ENCODE data around the gene UGP2. TPM values are rescaled to one million over a fixed set of nuclear protein-coding genes. Genes with fewer than 3 reads are reported as not detected.
"Not testable (repeated sequence)": the region's sequence is repeated elsewhere in the genome, so short reads cannot be mapped to it uniquely, and the experiment has no call there.

The UGP2 gene
- total RNA-seq, 1 donor from 2014 or later = 314 TPM

DNA sequence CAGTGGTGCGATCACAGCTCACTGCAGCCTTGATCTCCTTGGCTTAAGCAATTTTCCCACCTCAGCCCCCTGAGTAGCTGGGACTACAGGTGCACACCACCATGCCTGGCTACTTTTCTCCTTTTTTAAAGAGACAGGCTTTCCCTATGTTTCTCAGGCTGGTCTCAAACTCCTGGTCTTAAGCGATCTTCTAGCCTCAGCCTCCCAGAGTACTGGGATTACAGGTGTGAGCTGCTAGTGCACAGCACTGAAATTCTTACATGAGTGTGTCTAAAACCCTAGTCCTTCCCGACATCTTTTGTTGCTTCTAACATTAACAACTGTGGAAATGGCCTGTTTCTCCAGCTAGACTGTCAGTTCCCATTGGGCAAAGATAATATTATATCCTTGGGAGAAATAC, 2.9 kb downstream of the UGP2 start:
- H3K4me3 ChIP-seq (ENCODE audit: insufficient read depth, low read depth, low read length) = no peak overlapping the region
- no peak overlapping the region for H3K9ac ChIP-seq (ENCODE audit: low read length)

DNA sequence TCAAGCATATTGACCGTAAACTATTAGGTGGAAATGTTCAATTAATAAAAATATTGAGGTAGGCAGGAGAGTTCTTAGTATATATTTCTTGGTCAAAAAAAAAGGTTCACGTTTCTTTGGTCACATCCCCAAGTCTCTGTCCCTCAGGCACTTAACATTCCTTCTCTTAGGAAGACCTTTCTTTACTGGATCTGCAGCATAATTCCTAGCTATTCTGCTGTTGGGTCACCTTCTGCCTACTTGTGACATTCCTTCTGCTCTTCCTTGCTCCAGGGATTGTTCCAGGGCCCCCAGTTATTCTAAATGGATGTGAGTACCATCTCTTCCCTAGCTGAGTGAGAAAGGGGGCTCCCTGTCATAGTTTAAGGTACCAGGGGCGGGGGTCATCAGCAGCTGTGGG, 4.2 kb downstream of the UGP2 start:
- no peak overlapping the region for H3K9ac ChIP-seq (ENCODE audit: low read length)
- FAIRE-seq = no peak
- no peaks in the 10 kb centered on the region for H3K27me3 ChIP-seq (ENCODE audit: insufficient read depth, low read length)
- H3K9me3 ChIP-seq (ENCODE audit: insufficient read depth, low read depth, low read length) = no peaks in the 10 kb centered on the region
- peaks cover 6% of the 10 kb centered on the region for H3K36me3 Mint-ChIP-seq (ENCODE audit: low read depth, unreplicated experiment)
- no peak for DNase-seq (ENCODE audit: low read depth)
- peaks cover 39% of the 10 kb centered on the region for H3K4me1 Mint-ChIP-seq (ENCODE audit: low read depth, unreplicated experiment)
- H3K4me3 ChIP-seq (ENCODE audit: insufficient read depth, low read depth, low read length) = no peak overlapping the region
- no peak overlapping the region for H2AFZ ChIP-seq (ENCODE audit: low read depth, low read length)
- H3K27me3 Mint-ChIP-seq (ENCODE audit: low read depth, unreplicated experiment) = no peaks in the 10 kb centered on the region
- H3K9me3 Mint-ChIP-seq (ENCODE audit: unreplicated experiment) = no peaks in the 10 kb centered on the region
- no peak overlapping the region for H3K4me2 ChIP-seq (ENCODE audit: low read length)
- H4K20me1 ChIP-seq (ENCODE audit: insufficient read depth, low read length) = peaks cover 48% of the 10 kb centered on the region
- H3K4me1 ChIP-seq (ENCODE audit: insufficient read depth, low read length) = peaks cover 20% of the 10 kb centered on the region
- no peak overlapping the region for H3K27ac ChIP-seq (ENCODE audit: low read depth, low read length)
- H3K36me3 ChIP-seq (ENCODE audit: insufficient read depth, low read length) = no peaks in the 10 kb centered on the region
- H3K4me3 Mint-ChIP-seq (ENCODE audit: unreplicated experiment) = peak overlapping the region; percentile 100
- no peak overlapping the region for H3K27ac Mint-ChIP-seq (ENCODE audit: unreplicated experiment)
- TF ChIP-seq, protein P1, sequence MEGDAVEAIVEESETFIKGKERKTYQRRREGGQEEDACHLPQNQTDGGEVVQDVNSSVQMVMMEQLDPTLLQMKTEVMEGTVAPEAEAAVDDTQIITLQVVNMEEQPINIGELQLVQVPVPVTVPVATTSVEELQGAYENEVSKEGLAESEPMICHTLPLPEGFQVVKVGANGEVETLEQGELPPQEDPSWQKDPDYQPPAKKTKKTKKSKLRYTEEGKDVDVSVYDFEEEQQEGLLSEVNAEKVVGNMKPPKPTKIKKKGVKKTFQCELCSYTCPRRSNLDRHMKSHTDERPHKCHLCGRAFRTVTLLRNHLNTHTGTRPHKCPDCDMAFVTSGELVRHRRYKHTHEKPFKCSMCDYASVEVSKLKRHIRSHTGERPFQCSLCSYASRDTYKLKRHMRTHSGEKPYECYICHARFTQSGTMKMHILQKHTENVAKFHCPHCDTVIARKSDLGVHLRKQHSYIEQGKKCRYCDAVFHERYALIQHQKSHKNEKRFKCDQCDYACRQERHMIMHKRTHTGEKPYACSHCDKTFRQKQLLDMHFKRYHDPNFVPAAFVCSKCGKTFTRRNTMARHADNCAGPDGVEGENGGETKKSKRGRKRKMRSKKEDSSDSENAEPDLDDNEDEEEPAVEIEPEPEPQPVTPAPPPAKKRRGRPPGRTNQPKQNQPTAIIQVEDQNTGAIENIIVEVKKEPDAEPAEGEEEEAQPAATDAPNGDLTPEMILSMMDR (IDR thresholded peaks at IDR 0.05; ENCODE audit: insufficient read depth, low read depth, low read length) = no peak
- no peak for TF ChIP-seq EZH2 (IDR thresholded peaks at IDR 0.05; ENCODE audit: insufficient read depth, low read length)
- H3K79me2 ChIP-seq (ENCODE audit: insufficient read depth, low read length) = peaks cover 89% of the 10 kb centered on the region

More for the DNA sequence above, 2.9 kb downstream of the UGP2 start:
- H3K4me2 ChIP-seq (ENCODE audit: low read length) = peak overlapping the region; percentile 92
- no peaks in the 10 kb centered on the region for H3K27me3 ChIP-seq (ENCODE audit: insufficient read depth, low read length)
- peaks cover 77% of the 10 kb centered on the region for H3K79me2 ChIP-seq (ENCODE audit: insufficient read depth, low read length)
- Mint-ChIP-seq H3K9me3 (ENCODE audit: unreplicated experiment) (no peaks in the 10 kb centered on the region), H3K4me1 (ENCODE audit: low read depth, unreplicated experiment) (peaks cover 45% of the 10 kb centered on the region), H3K27me3 (ENCODE audit: low read depth, unreplicated experiment) (no peaks in the 10 kb centered on the region), H3K36me3 (ENCODE audit: low read depth, unreplicated experiment) (peaks cover 6% of the 10 kb centered on the region), H3K27ac (ENCODE audit: unreplicated experiment) (peak overlapping the region; percentile 27), H3K4me3 (ENCODE audit: unreplicated experiment) (peak overlapping the region; percentile 100)
- peaks cover 18% of the 10 kb centered on the region for H3K4me1 ChIP-seq (ENCODE audit: insufficient read depth, low read length)
- H3K27ac ChIP-seq (ENCODE audit: low read depth, low read length) = no peak overlapping the region
- peaks cover 40% of the 10 kb centered on the region for H4K20me1 ChIP-seq (ENCODE audit: insufficient read depth, low read length)
- no peak overlapping the region for H2AFZ ChIP-seq (ENCODE audit: low read depth, low read length)
- TF ChIP-seq EZH2 (IDR thresholded peaks at IDR 0.05; ENCODE audit: insufficient read depth, low read length) = no peak
- TF ChIP-seq, protein P1 (IDR thresholded peaks at IDR 0.05; ENCODE audit: insufficient read depth, low read depth, low read length) = no peak
- FAIRE-seq (no peak), DNase-seq (ENCODE audit: low read depth) (no peak)
- no peaks in the 10 kb centered on the region for H3K9me3 ChIP-seq (ENCODE audit: insufficient read depth, low read depth, low read length)
- no peaks in the 10 kb centered on the region for H3K36me3 ChIP-seq (ENCODE audit: insufficient read depth, low read length)

DNA sequence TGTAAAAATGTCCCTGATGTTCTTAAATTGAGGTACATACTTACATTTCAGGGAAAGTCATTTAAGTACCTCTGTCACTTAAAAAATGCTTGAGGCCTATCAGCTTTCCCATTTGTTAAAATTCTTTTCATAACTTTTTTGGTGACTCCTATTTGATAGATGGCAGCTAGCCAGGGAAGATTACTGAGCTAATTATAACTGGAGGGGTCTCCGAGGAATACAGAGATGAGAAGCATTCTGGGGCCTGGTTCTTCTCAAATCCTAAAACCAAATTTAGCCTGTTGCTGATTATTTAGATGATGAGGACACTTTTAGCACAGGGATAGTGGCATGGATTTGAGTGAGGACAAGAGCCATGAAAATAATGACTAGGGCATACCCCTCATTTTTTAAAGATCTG, 4.8 kb downstream of the UGP2 start:
- H3K36me3 Mint-ChIP-seq (ENCODE audit: low read depth, unreplicated experiment) = peaks cover 6% of the 10 kb centered on the region
- peaks cover 95% of the 10 kb centered on the region for H3K79me2 ChIP-seq (ENCODE audit: insufficient read depth, low read length)
- no peak overlapping the region for H3K4me3 ChIP-seq (ENCODE audit: insufficient read depth, low read depth, low read length)
- H3K9ac ChIP-seq (ENCODE audit: low read length) = no peak overlapping the region
- H3K27ac ChIP-seq (ENCODE audit: low read depth, low read length) = no peak overlapping the region
- no peaks in the 10 kb centered on the region for H3K27me3 ChIP-seq (ENCODE audit: insufficient read depth, low read length)
- FAIRE-seq (no peak), DNase-seq (ENCODE audit: low read depth) (no peak)
- H3K9me3 ChIP-seq (ENCODE audit: insufficient read depth, low read depth, low read length) = no peaks in the 10 kb centered on the region
- H3K9me3 Mint-ChIP-seq (ENCODE audit: unreplicated experiment) = no peaks in the 10 kb centered on the region
- peak overlapping the region; percentile 100 for H3K4me3 Mint-ChIP-seq (ENCODE audit: unreplicated experiment)
- no peak overlapping the region for H3K27ac Mint-ChIP-seq (ENCODE audit: unreplicated experiment)
- peaks cover 54% of the 10 kb centered on the region for H4K20me1 ChIP-seq (ENCODE audit: insufficient read depth, low read length)
- no peak overlapping the region for H2AFZ ChIP-seq (ENCODE audit: low read depth, low read length)
- peaks cover 20% of the 10 kb centered on the region for H3K4me1 ChIP-seq (ENCODE audit: insufficient read depth, low read length)
- H3K4me1 Mint-ChIP-seq (ENCODE audit: low read depth, unreplicated experiment) = peaks cover 45% of the 10 kb centered on the region
- TF ChIP-seq EZH2 (IDR thresholded peaks at IDR 0.05; ENCODE audit: insufficient read depth, low read length) = no peak
- TF ChIP-seq, protein P1 (IDR thresholded peaks at IDR 0.05; ENCODE audit: insufficient read depth, low read depth, low read length) = no peak
- no peaks in the 10 kb centered on the region for H3K27me3 Mint-ChIP-seq (ENCODE audit: low read depth, unreplicated experiment)
- H3K4me2 ChIP-seq (ENCODE audit: low read length) = no peak overlapping the region
- no peaks in the 10 kb centered on the region for H3K36me3 ChIP-seq (ENCODE audit: insufficient read depth, low read length)

DNA sequence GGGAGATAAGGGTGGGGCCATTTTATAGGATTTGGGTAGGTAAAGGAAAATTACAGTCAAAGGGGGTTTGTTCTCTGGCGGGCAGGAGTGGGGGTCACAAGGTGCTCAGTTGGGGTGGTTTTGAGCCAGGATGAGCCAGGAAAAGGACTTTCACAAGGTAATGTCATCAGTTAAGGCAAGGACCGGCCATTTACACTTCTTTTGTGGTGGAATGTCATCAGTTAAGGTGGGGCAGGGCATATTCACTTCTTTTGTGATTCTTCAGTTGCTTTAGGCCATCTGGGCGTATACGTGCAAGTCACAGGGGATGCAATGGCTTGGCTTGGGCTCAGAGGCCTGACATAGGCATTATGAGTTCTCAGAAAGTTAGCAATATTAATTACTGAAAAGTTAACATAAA, 5.9 kb downstream of the UGP2 start:
- not testable (repeated sequence) for H3K4me2 ChIP-seq (ENCODE audit: low read length); H3K27me3 Mint-ChIP-seq (ENCODE audit: low read depth, unreplicated experiment); FAIRE-seq; H3K9me3 ChIP-seq (ENCODE audit: insufficient read depth, low read depth, low read length); H3K36me3 ChIP-seq (ENCODE audit: insufficient read depth, low read length); H3K4me3 ChIP-seq (ENCODE audit: insufficient read depth, low read depth, low read length); H3K9me3 Mint-ChIP-seq (ENCODE audit: unreplicated experiment); DNase-seq (ENCODE audit: low read depth); H3K9ac ChIP-seq (ENCODE audit: low read length); H3K27me3 ChIP-seq (ENCODE audit: insufficient read depth, low read length); H3K27ac ChIP-seq (ENCODE audit: low read depth, low read length); H2AFZ ChIP-seq (ENCODE audit: low read depth, low read length); H3K36me3 Mint-ChIP-seq (ENCODE audit: low read depth, unreplicated experiment)
- Histone ChIP-seq H3K79me2 (ENCODE audit: insufficient read depth, low read length) (peaks cover 99% of the 10 kb centered on the region), H4K20me1 (ENCODE audit: insufficient read depth, low read length) (peaks cover 64% of the 10 kb centered on the region), H3K4me1 (ENCODE audit: insufficient read depth, low read length) (peaks cover 20% of the 10 kb centered on the region)
- H3K4me1 Mint-ChIP-seq (ENCODE audit: low read depth, unreplicated experiment) = peaks cover 54% of the 10 kb centered on the region
- peak overlapping the region; percentile 66 for H3K4me3 Mint-ChIP-seq (ENCODE audit: unreplicated experiment)
- H3K27ac Mint-ChIP-seq (ENCODE audit: unreplicated experiment) = peak overlapping the region; percentile 86
